ENCODE measurements around the gene ROR1. TPM values are rescaled to one million over a fixed set of nuclear protein-coding genes. Genes with fewer than 3 reads are reported as not detected.

Gene ROR1
- under 1 TPM; 0.04 to 0.58 (median 0.37) TPM for total RNA-seq
- long read RNA-seq: 0 reads

GRCh38 chr1:63773815-63774616 lies at the start of gene ROR1:
TSS of gene ROR1 (plus strand) at chr1:63774017.
- intact Hi-C loops (cut with DNase I): no loop called here
- Histone ChIP-seq H3K36me3 (no peaks in the 10 kb centered on the region), H3K27me3 (peaks cover 0 to 5% of the 10 kb centered on the region in 2 donors), H3K4me1 (peaks cover 0 to 8% (median 3%) of the 10 kb centered on the region in 4 donors), H3K4me3 (peak within 1 kb of the TSS; percentile 49 to 60 (median 55)), H3K27ac (no peak within 1 kb of the TSS), H3K9me3 (no peaks in the 10 kb centered on the region)
- peak; percentile 79 to 86 (median 86) for DNase-seq
- peak; percentile 96 to 98 (median 97) for ATAC-seq
- no peak for TF ChIP-seq POLR2A (IDR thresholded peaks at IDR 0.05)
- TF ChIP-seq, protein P1, sequence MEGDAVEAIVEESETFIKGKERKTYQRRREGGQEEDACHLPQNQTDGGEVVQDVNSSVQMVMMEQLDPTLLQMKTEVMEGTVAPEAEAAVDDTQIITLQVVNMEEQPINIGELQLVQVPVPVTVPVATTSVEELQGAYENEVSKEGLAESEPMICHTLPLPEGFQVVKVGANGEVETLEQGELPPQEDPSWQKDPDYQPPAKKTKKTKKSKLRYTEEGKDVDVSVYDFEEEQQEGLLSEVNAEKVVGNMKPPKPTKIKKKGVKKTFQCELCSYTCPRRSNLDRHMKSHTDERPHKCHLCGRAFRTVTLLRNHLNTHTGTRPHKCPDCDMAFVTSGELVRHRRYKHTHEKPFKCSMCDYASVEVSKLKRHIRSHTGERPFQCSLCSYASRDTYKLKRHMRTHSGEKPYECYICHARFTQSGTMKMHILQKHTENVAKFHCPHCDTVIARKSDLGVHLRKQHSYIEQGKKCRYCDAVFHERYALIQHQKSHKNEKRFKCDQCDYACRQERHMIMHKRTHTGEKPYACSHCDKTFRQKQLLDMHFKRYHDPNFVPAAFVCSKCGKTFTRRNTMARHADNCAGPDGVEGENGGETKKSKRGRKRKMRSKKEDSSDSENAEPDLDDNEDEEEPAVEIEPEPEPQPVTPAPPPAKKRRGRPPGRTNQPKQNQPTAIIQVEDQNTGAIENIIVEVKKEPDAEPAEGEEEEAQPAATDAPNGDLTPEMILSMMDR (IDR thresholded peaks at IDR 0.05): peak; percentile 35 to 58 (median 51)
- 0% methylated on average over 16 of the region's 99 CpGs for WGBS (ENCODE audit: insufficient coverage, low coverage, low lambda C conversion rate, missing lambda C conversion rate)

GRCh38 chr1:63724375-63724899 lies 49.4 kb upstream of the ROR1 start:
- H3K27ac ChIP-seq: no peak overlapping the region
- intact Hi-C loops (cut with DNase I): no loop called here
- no peaks in the 10 kb centered on the region for H3K4me1 ChIP-seq
- no peaks in the 10 kb centered on the region for H3K36me3 ChIP-seq
- DNase-seq: no peak
- H3K4me3 ChIP-seq: no peak overlapping the region
- H3K9me3 ChIP-seq: no peaks in the 10 kb centered on the region
- ATAC-seq: no peak
- TF ChIP-seq, protein P1 (IDR thresholded peaks at IDR 0.05): no peak
- no peak for TF ChIP-seq POLR2A (IDR thresholded peaks at IDR 0.05)
- no peaks in the 10 kb centered on the region for H3K27me3 ChIP-seq
- 100% methylated on average over 3 of the region's 3 CpGs for WGBS (ENCODE audit: insufficient coverage, low coverage, low lambda C conversion rate, missing lambda C conversion rate)

- no peaks in the 10 kb centered on the region for H3K27me3 ChIP-seq
- DNase-seq (no peak), ATAC-seq (no peak)
- H3K36me3 ChIP-seq: no peaks in the 10 kb centered on the region
- no peaks in the 10 kb centered on the region for H3K9me3 ChIP-seq
- no peak overlapping the region for H3K27ac ChIP-seq
- no peaks in the 10 kb centered on the region for H3K4me1 ChIP-seq
- TF ChIP-seq, protein P1 (IDR thresholded peaks at IDR 0.05): no peak
- no peak for TF ChIP-seq POLR2A (IDR thresholded peaks at IDR 0.05)
- H3K4me3 ChIP-seq: no peak overlapping the region
- WGBS (ENCODE audit: insufficient coverage, low coverage, low lambda C conversion rate, missing lambda C conversion rate): 80% methylated on average over 4 of the region's 8 CpGs
- intact Hi-C loops (cut with DNase I): no loop called here
Measured at GRCh38 chr1:63728611-63729226, 45.1 kb upstream of the ROR1 start.

DNA sequence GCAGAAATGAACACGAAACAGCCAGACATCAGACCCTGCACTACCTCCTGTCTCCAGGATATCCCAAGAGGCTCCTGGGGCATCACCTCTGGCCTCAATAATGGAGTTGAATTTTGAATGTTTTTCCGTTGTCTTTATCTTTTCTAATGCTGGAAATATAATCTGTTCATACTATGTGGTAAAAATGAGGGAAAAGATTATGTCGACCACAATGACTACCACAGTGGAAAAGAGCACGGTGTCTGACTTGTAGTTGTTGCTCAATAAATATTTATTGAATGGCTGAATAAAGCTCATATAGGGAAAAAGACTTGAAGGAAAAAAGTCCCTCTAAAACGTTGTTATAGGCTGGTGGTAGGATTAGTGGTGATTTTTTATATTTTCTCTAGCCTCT lies 44.6 kb upstream of the ROR1 start:
- 60% methylated on average over 4 of the region's 5 CpGs for WGBS (ENCODE audit: insufficient coverage, low coverage, low lambda C conversion rate, missing lambda C conversion rate)
- TF ChIP-seq, protein P1 (IDR thresholded peaks at IDR 0.05): no peak
- TF ChIP-seq POLR2A (IDR thresholded peaks at IDR 0.05): no peak
- intact Hi-C loops (cut with DNase I): no loop called here
- H3K27ac ChIP-seq: no peak overlapping the region
- H3K36me3 ChIP-seq: no peaks in the 10 kb centered on the region
- H3K4me1 ChIP-seq: no peaks in the 10 kb centered on the region
- no peaks in the 10 kb centered on the region for H3K9me3 ChIP-seq
- H3K27me3 ChIP-seq: no peaks in the 10 kb centered on the region
- DNase-seq (no peak), ATAC-seq (no peak)
- H3K4me3 ChIP-seq: no peak overlapping the region

Data from right lobe of liver (tissue), 6 donors.